WI38 (cell line): ENCODE results near the gene GRIK3.
"Not testable (repeated sequence)": the region's sequence is repeated elsewhere in the genome, so short reads cannot be mapped to it uniquely, and the experiment has no call there.

Experiments used
- H3K4me3 ChIP-seq: 2 replicates; pipeline ENCODE4 v1.5.1; 2011; ENCODE audit warnings: low read depth, mild to moderate bottlenecking, control low read depth, low read length
- TF ChIP-seq, protein P1 (sequence below): IDR thresholded peaks from 2 replicates; pipeline ENCODE4 v1.5.1; 2012; ENCODE audit warnings: low read depth, mild to moderate bottlenecking, control low read depth, low read length

GRIK3 gene

DNA sequence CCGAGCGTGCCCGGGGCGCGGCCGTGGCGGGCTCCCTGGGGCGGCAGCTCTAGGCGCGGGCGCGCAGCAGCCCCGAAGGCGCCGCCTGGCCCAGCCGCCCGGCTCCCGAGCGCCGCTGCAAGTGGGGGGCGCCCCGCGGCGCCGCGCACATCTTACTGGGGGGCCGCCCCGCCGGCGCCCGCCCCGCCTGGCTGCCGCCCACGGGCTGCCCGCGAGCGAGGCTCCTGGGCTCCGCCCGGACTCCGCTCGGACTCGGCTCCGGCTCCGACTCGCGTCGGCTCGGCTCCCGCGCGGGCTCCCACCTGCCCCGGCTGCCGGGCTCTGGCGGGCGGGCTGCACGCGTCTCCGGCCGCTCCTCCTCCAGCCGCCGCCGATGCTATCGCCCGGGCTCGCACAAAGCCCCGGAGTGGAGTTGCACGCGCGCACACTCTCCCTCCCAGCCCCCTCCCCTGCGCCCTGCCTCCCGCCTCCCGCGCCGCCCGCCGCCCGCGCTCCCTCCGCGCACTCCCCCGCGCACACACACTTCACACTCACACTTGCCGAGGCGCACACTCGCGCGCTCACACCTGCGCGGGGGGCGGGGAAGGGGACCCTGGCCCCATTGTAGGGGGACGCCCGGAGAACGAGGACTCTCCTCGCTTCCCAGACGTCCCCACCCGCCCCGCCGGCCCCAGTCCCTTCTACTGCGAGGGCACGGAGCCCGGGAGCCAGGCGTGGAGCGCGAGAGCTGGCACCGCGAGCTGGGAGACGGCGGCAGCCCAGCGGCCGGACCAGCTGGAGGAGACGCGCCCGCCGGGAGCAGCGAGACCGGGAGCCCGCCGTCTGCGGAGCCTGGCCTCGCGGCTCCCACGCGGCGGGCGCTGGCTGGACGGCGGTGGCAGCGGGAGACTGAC lies at the start of gene GRIK3:
TSS of gene GRIK3 (minus strand) at position 395 of the 893 bp plus-strand sequence. CDS start 407 bp downstream, outside the sequence.
- TF ChIP-seq, protein P1, sequence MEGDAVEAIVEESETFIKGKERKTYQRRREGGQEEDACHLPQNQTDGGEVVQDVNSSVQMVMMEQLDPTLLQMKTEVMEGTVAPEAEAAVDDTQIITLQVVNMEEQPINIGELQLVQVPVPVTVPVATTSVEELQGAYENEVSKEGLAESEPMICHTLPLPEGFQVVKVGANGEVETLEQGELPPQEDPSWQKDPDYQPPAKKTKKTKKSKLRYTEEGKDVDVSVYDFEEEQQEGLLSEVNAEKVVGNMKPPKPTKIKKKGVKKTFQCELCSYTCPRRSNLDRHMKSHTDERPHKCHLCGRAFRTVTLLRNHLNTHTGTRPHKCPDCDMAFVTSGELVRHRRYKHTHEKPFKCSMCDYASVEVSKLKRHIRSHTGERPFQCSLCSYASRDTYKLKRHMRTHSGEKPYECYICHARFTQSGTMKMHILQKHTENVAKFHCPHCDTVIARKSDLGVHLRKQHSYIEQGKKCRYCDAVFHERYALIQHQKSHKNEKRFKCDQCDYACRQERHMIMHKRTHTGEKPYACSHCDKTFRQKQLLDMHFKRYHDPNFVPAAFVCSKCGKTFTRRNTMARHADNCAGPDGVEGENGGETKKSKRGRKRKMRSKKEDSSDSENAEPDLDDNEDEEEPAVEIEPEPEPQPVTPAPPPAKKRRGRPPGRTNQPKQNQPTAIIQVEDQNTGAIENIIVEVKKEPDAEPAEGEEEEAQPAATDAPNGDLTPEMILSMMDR = no peak
- no peak within 1 kb of the TSS for H3K4me3 ChIP-seq

DNA sequence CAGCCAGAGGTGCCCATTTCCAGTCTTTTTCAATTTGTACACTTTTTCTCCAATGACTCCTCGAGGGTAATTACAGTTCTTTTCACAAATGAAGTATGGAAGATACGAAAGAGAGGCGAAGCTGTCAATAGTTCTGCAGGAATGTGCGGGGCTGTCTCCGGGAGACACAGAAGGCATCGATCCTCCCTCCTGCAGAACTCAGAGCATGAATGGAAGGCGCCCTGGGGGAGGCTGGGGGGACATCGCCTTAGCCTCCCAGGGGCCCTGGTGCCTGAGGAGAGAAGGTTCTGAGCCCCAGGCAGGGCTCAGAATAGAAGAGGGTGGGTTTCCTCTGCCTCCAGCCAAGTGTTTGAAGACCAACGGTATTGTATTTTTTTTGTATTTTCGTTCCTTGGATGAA lies 49.7 kb upstream of the GRIK3 start:
- H3K4me3 ChIP-seq = no peak overlapping the region
- TF ChIP-seq, protein P1 = no peak

DNA sequence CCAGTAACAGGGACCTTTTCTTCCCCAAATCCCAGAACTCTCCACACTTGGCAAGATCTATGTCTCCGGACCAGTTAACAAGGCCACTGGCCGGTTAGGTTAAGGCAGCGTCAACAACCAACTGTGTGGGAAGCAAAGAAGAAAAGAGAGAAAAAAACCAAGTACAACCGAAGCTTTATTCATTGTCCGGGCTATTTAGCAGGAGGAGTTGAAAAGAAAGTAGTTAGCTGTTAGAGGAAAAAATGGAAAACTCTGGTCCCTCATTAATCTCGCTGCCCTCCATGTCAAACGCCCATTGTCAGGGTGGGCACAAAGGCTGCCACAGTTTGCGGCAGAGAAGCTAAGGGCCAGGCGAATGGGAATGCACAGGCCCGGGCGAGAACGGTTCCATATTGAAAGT lies 49.3 kb upstream of the GRIK3 start:
- H3K4me3 ChIP-seq = no peak overlapping the region

DNA sequence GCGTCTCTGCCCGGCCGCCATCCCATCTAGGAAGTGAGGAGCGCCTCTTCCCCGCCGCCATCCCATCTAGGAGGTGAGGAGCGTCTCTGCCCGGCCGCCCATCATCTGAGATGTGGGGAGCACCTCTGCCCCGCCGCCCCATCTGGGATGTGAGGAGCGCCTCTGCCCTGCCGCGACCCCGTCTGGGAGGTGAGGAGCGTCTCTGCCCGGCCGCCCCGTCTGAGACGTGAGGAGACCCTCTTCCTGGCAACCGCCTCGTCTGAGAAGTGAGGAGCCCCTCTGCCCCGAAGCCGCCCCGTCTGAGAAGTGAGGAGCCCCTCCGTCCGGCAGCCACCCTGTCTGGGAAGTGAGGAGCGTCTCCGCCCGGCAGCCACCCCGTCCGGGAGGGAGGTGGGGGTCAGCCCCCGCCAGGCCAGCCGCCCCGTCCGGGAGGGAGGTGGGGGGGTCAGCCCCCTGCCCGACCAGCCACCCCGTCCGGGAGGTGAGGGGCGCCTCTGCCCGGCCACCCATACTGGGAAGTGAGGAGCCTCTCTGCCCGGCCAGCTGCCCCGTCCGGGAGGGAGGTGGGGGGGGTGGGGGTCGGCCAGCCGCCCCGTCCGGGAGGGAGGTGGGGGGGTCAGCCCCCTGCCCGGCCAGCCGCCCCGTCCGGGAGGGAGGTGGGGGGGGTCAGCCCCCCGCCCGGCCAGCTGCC lies 46.1 kb upstream of the GRIK3 start:
- not testable (repeated sequence) for H3K4me3 ChIP-seq

More for the DNA sequence above, 49.3 kb upstream of the GRIK3 start:
- TF ChIP-seq, protein P1 = no peak

DNA sequence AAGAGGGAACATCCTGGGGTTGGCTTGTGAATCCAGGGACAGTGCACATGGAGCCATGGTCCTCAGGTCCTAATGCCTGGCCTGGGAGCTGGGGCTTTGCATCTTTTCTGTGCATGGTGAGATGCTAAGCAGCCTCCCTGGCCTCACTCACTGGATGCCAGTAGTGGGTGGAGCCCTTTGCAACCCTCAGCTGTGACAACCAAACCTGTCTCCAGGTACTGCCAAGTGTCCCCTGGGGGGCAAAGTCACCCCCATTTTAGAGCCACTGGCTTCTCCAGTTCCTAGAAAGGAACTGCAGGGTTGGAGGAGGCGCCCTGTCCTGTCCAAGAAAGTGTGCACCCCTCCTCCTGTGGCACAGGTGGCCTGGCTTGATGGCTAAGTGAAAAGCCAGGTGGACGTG lies 44.6 kb upstream of the GRIK3 start:
- no peak overlapping the region for H3K4me3 ChIP-seq
- TF ChIP-seq, protein P1 = no peak

DNA sequence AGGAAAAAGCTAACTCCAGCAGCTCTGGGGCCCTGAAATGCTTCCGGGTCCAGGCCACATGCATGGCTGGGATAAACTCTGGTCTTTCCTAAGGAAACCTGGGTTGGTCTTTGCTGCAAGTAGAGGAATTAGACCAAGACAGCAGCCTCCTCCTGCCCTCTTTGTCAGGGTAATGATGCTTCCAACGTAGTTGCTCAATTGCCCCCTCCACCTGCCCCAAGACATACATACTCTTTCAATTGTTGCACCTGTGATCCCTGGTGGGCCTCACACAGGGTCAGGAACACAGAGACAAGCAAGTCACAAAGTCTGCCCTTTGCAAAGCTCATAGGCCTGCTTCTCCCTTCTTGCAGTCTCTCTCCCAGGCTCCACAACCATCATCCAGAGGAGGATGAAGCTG lies 41.9 kb upstream of the GRIK3 start:
- TF ChIP-seq, protein P1 = no peak
- no peak overlapping the region for H3K4me3 ChIP-seq

DNA sequence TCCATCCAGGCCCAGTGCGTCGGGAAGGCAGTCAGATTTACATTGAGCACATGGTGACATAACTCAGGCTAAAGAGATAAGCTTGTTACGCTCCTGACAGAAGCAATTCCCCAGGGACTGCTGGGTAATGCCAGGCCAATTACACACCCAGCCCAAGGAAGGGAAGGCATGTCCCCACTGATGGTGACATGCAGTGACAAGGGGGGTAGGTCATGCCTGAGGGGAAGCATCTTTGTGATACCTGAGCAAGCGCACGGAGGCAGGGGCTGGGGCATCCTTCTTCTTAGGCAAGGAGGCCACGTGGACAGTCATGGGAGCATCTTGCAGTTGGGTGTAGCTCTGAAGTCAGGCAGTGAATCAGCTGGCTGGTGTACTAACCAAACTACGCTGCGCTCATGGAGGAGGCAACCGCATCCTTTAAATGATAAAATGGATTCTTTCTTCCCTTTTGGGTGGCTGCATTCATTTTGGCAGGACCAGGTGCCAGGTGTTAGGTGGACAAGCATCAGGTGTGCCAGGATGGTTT lies 39.6 kb upstream of the GRIK3 start:
- H3K4me3 ChIP-seq = no peak overlapping the region
- TF ChIP-seq, protein P1 = no peak
